Measurements from ENCODE around the gene SGSH.

DNA sequence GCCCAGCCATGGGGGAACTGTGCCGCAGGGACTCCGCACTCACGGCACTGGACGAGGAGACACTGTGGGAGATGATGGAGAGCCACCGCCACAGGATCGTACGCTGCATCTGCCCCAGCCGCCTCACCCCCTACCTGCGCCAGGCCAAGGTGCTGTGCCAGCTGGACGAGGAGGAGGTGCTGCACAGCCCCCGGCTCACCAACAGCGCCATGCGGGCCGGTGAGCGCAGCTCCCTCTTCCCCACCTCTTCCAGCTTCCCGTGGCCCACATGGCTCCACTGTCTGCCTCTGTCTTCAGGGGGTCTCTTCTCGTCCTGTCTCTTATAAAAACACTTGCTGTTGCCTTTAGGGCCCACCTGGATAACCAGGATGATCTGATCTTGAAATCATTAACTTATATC is 38.7 kb downstream of the SGSH start:
- TF ChIP-seq GATA2 (IDR thresholded peaks at IDR 0.05; ENCODE audit: low read depth, low read length), result no peak
- no peak for TF ChIP-seq GATA3 (IDR thresholded peaks at IDR 0.05; ENCODE audit: low read depth, low read length)

Data from SH-SY5Y (cell line).